ENCODE results near the gene CREBL2. TPM values are rescaled to one million over a fixed set of nuclear protein-coding genes. Genes with fewer than 3 reads are reported as not detected.
"Not testable (repeated sequence)": the region's sequence is repeated elsewhere in the genome, so short reads cannot be mapped to it uniquely, and the experiment has no call there.

The CREBL2 gene
- total RNA-seq, 3 donors from 2014 or later (not counting 1 experiment from before 2014, with no cell fraction given): 9.0 to 13.1 (median 10.7) TPM

DNA sequence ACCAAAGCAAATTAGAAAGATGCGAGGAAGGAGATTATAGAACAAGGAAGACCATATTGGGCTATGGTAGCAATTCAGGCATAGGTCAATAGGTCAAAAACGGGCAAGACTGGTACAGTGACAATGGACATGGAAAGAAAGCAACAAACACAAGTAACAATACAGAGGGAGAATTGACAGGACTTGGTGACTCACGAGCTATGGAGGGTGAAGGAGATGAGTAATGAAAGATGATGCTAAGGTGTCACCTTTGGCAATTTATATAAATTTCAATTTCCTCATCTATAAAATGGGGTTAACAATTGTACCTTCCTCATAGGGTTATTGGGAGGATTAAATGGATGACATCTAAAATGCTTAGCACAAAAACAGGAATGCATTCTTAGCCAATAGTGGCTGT is 33.9 kb upstream of the CREBL2 start:
- intact Hi-C loops (cut with micrococcal nuclease): no loop called here
- 80% methylated on average over 2 of the region's 3 CpGs for WGBS (ENCODE audit: insufficient coverage)

DNA sequence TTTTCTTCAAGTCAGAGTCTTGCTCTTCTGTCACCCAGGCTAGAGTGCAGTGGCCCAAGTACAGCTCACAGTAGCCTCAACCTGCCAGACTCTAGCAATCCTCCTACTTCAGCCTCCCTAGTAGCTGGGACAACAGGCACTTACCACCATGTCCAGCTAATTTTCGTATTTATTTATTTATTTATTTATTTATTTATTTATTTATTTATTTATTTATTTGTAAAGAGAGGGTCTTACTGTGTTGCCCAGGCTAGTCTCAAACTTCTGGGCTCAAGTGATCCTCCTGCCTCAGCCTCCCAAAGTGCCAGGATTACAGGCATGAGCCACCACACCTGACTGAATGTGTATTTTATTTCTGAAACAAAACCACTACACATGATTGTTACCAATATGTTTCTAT is 31.0 kb upstream of the CREBL2 start:
- DNase-seq; H3K27me3 ChIP-seq (ENCODE audit: control insufficient read depth, insufficient read depth, low read length); H3K9me3 Mint-ChIP-seq; H3K36me3 ChIP-seq (ENCODE audit: control insufficient read depth, insufficient read depth, low read length); H3K9me3 ChIP-seq (ENCODE audit: control insufficient read depth, insufficient read depth, low read length); intact Hi-C loops (cut with micrococcal nuclease); H3K4me1 Mint-ChIP-seq; H3K4me1 ChIP-seq (ENCODE audit: control insufficient read depth, insufficient read depth, low read length); H3K27ac Mint-ChIP-seq; H3K27ac ChIP-seq (ENCODE audit: low read length); ATAC-seq; H3K4me3 ChIP-seq (ENCODE audit: low read length); H3K36me3 Mint-ChIP-seq; H3K4me3 Mint-ChIP-seq; H3K27me3 Mint-ChIP-seq (ENCODE audit: low read depth in 2 of 2): not testable (repeated sequence)
- no CpG with 5 or more reads among the region's 1 CpG for WGBS (ENCODE audit: insufficient coverage)

More for the DNA sequence above, 33.9 kb upstream of the CREBL2 start:
- Mint-ChIP-seq H3K4me3 (no peak overlapping the region), H3K36me3 (no peaks in the 10 kb centered on the region), H3K27ac (no peak overlapping the region), H3K27me3 (ENCODE audit: low read depth in 2 of 2) (no peaks in the 10 kb centered on the region), H3K4me1 (no peaks in the 10 kb centered on the region), H3K9me3 (no peaks in the 10 kb centered on the region)
- H3K36me3 ChIP-seq (ENCODE audit: control insufficient read depth, insufficient read depth, low read length): no peaks in the 10 kb centered on the region
- TF ChIP-seq, protein P1, sequence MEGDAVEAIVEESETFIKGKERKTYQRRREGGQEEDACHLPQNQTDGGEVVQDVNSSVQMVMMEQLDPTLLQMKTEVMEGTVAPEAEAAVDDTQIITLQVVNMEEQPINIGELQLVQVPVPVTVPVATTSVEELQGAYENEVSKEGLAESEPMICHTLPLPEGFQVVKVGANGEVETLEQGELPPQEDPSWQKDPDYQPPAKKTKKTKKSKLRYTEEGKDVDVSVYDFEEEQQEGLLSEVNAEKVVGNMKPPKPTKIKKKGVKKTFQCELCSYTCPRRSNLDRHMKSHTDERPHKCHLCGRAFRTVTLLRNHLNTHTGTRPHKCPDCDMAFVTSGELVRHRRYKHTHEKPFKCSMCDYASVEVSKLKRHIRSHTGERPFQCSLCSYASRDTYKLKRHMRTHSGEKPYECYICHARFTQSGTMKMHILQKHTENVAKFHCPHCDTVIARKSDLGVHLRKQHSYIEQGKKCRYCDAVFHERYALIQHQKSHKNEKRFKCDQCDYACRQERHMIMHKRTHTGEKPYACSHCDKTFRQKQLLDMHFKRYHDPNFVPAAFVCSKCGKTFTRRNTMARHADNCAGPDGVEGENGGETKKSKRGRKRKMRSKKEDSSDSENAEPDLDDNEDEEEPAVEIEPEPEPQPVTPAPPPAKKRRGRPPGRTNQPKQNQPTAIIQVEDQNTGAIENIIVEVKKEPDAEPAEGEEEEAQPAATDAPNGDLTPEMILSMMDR (IDR thresholded peaks at IDR 0.05): no peak
- H3K9me3 ChIP-seq (ENCODE audit: control insufficient read depth, insufficient read depth, low read length): no peaks in the 10 kb centered on the region
- ATAC-seq (no peak), DNase-seq (no peak)
- H3K27me3 ChIP-seq (ENCODE audit: control insufficient read depth, insufficient read depth, low read length): no peaks in the 10 kb centered on the region
- no peaks in the 10 kb centered on the region for H3K4me1 ChIP-seq (ENCODE audit: control insufficient read depth, insufficient read depth, low read length)
- no peak overlapping the region for H3K4me3 ChIP-seq (ENCODE audit: low read length)
- H3K27ac ChIP-seq (ENCODE audit: low read length): no peak overlapping the region

DNA sequence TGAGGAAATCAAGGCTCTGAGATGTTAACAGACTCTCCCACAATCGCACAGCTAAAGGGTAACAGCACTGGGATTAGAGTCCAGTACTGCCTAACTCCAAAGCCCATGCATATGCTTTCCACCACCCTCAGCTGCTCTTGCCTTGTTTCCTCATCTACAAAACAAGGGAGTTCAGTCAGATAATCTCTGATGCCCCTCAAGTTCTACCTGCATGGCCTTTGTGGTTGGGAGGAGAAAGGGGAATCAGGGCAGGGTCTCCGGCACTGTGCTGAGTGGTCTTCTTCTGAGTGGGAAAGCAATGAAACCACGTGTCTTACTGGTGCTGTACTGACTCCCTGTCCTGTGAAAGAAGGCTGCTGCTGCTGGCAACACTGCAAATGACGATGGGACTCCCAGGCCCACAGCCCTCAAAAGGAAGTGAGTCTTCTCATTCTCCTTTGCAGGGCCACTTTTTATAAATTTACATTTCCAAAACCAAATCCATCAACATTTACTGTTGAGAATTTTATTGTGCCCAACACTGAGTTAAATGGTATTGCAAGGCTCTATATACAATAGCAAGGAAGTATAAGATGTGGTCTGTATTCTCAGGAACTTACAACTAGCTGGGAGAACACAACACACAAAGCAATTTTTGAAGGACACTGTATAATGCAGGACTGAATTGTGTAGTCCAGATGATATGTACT is 29.3 kb upstream of the CREBL2 start:
- Histone ChIP-seq H3K4me3 (ENCODE audit: low read length) (no peak overlapping the region), H3K36me3 (ENCODE audit: control insufficient read depth, insufficient read depth, low read length) (no peaks in the 10 kb centered on the region), H3K27ac (ENCODE audit: low read length) (no peak overlapping the region), H3K27me3 (ENCODE audit: control insufficient read depth, insufficient read depth, low read length) (no peaks in the 10 kb centered on the region), H3K9me3 (ENCODE audit: control insufficient read depth, insufficient read depth, low read length) (no peaks in the 10 kb centered on the region), H3K4me1 (ENCODE audit: control insufficient read depth, insufficient read depth, low read length) (no peaks in the 10 kb centered on the region)
- Mint-ChIP-seq H3K27ac (no peak overlapping the region), H3K4me1 (no peaks in the 10 kb centered on the region), H3K36me3 (no peaks in the 10 kb centered on the region), H3K27me3 (ENCODE audit: low read depth in 2 of 2) (peaks cover 0 to 9% of the 10 kb centered on the region in 2 donors), H3K4me3 (no peak overlapping the region), H3K9me3 (no peaks in the 10 kb centered on the region)
- ATAC-seq (no peak), DNase-seq (no peak)
- WGBS (ENCODE audit: insufficient coverage): 74% methylated on average over 4 of the region's 4 CpGs
- TF ChIP-seq, protein P1 (IDR thresholded peaks at IDR 0.05): no peak
- intact Hi-C loops (cut with micrococcal nuclease): no loop called here

DNA sequence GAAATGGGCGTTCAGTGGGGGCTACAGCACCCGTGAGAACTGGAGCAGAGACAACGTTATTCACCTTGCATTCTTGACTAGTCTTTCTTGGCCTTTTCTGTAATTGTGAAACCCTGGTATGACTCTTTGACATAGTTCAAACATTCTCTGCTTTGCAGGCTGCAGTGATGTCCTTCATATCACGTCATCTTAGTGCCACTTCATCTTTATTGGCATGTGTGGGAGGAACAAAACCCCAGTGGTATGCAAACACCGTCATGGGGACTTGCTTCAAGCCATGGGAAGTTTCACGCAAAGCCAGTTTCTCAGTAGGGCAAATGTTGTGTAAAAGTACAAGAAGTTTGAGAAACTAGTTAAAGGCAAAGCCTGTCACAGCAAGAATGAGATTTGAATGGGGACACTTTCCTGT is 28.8 kb upstream of the CREBL2 start:
- Mint-ChIP-seq H3K4me3 (no peak overlapping the region), H3K4me1 (no peaks in the 10 kb centered on the region), H3K27me3 (ENCODE audit: low read depth in 2 of 2) (peaks cover 0 to 10% of the 10 kb centered on the region in 2 donors), H3K27ac (no peak overlapping the region), H3K9me3 (no peaks in the 10 kb centered on the region), H3K36me3 (no peaks in the 10 kb centered on the region)
- H3K9me3 ChIP-seq (ENCODE audit: control insufficient read depth, insufficient read depth, low read length): no peaks in the 10 kb centered on the region
- no peaks in the 10 kb centered on the region for H3K4me1 ChIP-seq (ENCODE audit: control insufficient read depth, insufficient read depth, low read length)
- no peaks in the 10 kb centered on the region for H3K36me3 ChIP-seq (ENCODE audit: control insufficient read depth, insufficient read depth, low read length)
- ATAC-seq (no peak), DNase-seq (no peak)
- intact Hi-C loops (cut with micrococcal nuclease): no loop called here
- H3K4me3 ChIP-seq (ENCODE audit: low read length): no peak overlapping the region
- TF ChIP-seq, protein P1 (IDR thresholded peaks at IDR 0.05): no peak
- H3K27me3 ChIP-seq (ENCODE audit: control insufficient read depth, insufficient read depth, low read length): no peaks in the 10 kb centered on the region
- 57% methylated on average over 6 of the region's 6 CpGs for WGBS (ENCODE audit: insufficient coverage)
- H3K27ac ChIP-seq (ENCODE audit: low read length): no peak overlapping the region

Measured in natural killer cell (primary cell).